AG04450 (cell line): ENCODE results near the gene CPN1. TPM values are rescaled to one million over a fixed set of nuclear protein-coding genes. Genes with fewer than 3 reads are reported as not detected.
"Not testable (repeated sequence)": the region's sequence is repeated elsewhere in the genome, so short reads cannot be mapped to it uniquely, and the experiment has no call there.

Experiments
- CTCF ChIA-PET: fragments of 300-600, 350-600 bp; formaldehyde crosslinking; extraction: SDS; loops from one replicate; lab custom pipeline; 2022; ENCODE audit warnings: antibody characterized with exemption, inconsistent platforms; lab: Charles Lee
- POLR2A ChIA-PET: fragments of 350-600 bp; formaldehyde crosslinking; extraction: SDS; loops from one replicate; lab custom pipeline; 2021; ENCODE audit warnings: antibody characterized with exemption, inconsistent platforms; lab: Yijun Ruan, JAX
- DNase-seq: peaks from one replicate; pipeline ENCODE4 v3.0.0-alpha.2; 2011; ENCODE audit warnings: low read depth, low spot score
- H3K27ac ChIP-seq: one replicate; pipeline ENCODE4 v1.5.1; 2012; ENCODE audit warnings: low read depth, low read length, control low read depth
- H3K27me3 ChIP-seq: one replicate; pipeline ENCODE4 v1.6.0; 2012; ENCODE audit warnings: low read length; ENCODE audit not compliant: control insufficient read depth, insufficient read depth
- H3K4me3 ChIP-seq: 2 replicates; pipeline ENCODE4 v1.5.1; 2011; ENCODE audit warnings: mild to moderate bottlenecking, low read depth, low read length, control low read depth
- H3K9me3 ChIP-seq: 2 replicates; pipeline ENCODE4 v1.5.1; 2012; ENCODE audit warnings: low read length; ENCODE audit not compliant: control insufficient read depth, insufficient read depth
- polyA plus RNA-seq: library from polyadenylated mRNA; depleted of rRNA; stranded (reverse); fragments of >200 nt; gene quantifications from 2 replicates; pipeline ENCODE4 v1.2.3, GENCODE V29; 2011
- TF ChIP-seq, protein P1 (sequence below): IDR thresholded peaks from 2 replicates; pipeline ENCODE4 v1.5.1; 2011; ENCODE audit warnings: low read depth, low read length, control low read depth, inconsistent platforms

The CPN1 gene
- polyA plus RNA-seq, 1 experiment, result not detected

DNA sequence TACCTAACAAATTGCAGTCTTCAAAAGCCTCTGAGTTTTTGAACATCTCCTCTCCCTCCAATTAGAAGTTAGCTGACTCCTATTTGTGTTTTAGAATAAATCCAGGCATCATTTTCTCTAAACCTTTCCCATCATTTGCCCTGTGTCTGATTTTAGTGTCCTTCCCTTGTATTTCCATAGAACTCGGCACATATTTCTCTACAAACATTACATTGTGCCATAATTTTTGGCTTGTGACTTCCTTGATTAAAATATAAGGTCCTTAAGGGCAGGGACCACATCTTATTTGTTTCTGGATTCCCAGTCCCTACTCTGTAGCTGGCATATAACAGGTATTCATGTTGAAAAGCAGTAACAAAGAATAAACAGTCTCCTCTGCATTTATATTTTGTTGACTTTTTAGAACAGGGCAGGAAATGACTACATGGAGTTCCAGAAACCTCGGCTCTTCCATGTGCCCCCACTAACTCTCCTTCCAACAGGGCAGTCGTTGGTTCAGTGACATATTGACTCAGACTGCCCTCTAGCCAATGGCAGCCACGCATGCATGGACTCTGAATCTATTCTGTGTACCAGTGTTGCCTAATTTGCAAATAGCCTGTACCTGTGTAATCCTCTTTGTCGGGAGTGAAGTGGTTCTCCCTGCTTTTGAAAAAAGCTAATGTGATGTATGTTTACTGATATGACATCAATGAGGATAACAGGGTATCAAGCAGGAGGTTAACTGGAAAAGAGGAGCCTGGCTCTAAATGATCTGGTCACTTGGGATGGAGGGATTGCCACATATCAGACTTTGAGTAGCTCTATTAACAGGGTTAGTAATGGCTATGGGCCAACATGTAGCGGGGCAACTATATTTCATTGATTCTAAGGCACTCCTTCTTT, 19.8 kb upstream of the CPN1 start:
- Histone ChIP-seq H3K27me3 (peaks cover 6% of the 10 kb centered on the region), H3K4me3 (no peak overlapping the region), H3K27ac (no peak overlapping the region), H3K9me3 (no peaks in the 10 kb centered on the region; the same call in 1 of the 2 replicates)
- CTCF ChIA-PET, result interaction anchor here (1.0 kb wide), 1 partner anchor 256 kb away, joined by 4 read pairs; no protein-coding TSS in a partner anchor
- POLR2A ChIA-PET, result interaction anchor here (0.6 kb wide), 1 partner anchor 49 kb away, joined by 4 read pairs; no protein-coding TSS in a partner anchor
- TF ChIP-seq, protein P1, sequence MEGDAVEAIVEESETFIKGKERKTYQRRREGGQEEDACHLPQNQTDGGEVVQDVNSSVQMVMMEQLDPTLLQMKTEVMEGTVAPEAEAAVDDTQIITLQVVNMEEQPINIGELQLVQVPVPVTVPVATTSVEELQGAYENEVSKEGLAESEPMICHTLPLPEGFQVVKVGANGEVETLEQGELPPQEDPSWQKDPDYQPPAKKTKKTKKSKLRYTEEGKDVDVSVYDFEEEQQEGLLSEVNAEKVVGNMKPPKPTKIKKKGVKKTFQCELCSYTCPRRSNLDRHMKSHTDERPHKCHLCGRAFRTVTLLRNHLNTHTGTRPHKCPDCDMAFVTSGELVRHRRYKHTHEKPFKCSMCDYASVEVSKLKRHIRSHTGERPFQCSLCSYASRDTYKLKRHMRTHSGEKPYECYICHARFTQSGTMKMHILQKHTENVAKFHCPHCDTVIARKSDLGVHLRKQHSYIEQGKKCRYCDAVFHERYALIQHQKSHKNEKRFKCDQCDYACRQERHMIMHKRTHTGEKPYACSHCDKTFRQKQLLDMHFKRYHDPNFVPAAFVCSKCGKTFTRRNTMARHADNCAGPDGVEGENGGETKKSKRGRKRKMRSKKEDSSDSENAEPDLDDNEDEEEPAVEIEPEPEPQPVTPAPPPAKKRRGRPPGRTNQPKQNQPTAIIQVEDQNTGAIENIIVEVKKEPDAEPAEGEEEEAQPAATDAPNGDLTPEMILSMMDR, result no peak
- DNase-seq, result no peak

DNA sequence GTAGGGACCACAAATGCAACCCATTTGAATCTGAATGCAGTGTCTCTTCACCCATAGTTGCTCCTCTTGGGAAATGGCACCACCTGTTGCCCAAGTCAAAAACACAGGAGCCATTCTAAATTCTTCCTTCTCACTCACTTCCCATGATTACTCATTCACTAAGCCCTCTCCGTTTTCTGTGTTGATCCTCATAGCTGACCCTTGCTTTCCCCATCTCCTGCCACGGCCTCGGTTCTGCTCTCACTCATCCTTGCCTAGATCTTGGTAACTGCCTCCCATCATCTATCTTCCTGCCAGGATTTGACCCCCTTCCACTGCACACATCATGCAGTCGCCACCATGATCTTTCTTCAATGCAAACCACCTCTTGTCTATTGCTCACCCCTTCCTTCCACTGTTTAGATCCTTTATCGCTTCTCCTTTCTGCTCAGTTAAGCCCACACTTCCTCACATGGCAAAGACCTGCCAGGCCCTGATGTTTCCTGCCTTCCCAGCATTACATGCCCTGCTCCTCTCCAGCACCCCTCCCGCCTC, 19.0 kb upstream of the CPN1 start:
- CTCF ChIA-PET, result no interaction called here
- Histone ChIP-seq H3K27ac (no peak overlapping the region), H3K9me3 (no peaks in the 10 kb centered on the region; the same call in 1 of the 2 replicates), H3K4me3 (no peak overlapping the region), H3K27me3 (peaks cover 6% of the 10 kb centered on the region)
- TF ChIP-seq, protein P1, result peak; percentile 26
- POLR2A ChIA-PET, result interaction anchor here (0.6 kb wide), 1 partner anchor 49 kb away, joined by 4 read pairs; no protein-coding TSS in a partner anchor
- peak; percentile 0 for DNase-seq

DNA sequence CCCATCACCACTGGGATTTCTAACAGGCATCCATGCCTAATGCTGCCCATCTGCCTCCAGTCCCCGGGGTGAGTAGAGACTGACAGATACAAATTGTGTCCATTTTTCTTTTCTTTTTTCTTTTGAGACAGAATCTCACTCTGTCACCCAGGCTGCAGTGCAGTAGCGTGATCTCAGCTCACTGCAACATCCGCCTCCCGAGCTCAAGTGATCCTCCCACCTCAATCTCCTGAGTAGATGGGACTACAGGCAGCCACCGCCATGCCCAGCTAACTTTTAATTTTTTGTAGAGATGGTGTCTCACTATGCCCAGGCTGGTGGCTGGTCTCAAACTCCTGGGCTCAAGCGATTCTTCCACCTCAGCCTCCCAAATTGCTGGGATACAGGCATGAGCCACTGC, 7.6 kb upstream of the CPN1 start:
- TF ChIP-seq, protein P1, result no peak
- ChIA-PET CTCF (no interaction called here), POLR2A (no interaction called here)
- DNase-seq, result no peak
- H3K27me3 ChIP-seq, result peaks cover 6% of the 10 kb centered on the region
- no peaks in the 10 kb centered on the region; the same call in 1 of the 2 replicates for H3K9me3 ChIP-seq
- H3K27ac ChIP-seq, result no peak overlapping the region
- H3K4me3 ChIP-seq, result no peak overlapping the region

DNA sequence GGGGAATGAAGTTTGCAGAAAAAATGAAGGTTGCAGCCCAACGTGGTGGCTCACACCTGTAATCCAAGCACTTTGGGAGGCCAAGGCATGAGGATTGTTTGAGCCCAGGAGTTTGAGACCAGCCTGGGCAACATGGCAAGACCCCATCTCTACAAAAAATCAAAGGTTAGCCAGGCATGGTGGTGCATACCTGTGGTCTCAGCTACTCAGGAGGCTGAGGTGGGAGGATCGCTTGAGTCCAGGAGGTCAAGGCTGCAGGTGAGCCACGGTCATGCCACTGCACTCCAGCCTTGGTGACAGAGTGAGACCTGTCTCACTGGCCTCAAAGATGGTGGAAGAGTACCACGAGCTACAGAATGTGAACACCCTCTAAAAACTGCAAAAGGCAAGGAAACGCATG, 5.0 kb upstream of the CPN1 start:
- CTCF ChIA-PET, result interaction anchor here (1.0 kb wide), 1 partner anchor 41 kb away, joined by 3 read pairs; no protein-coding TSS in a partner anchor
- DNase-seq, H3K27me3 ChIP-seq, H3K9me3 ChIP-seq, H3K4me3 ChIP-seq, POLR2A ChIA-PET, H3K27ac ChIP-seq: not testable (repeated sequence)

DNA sequence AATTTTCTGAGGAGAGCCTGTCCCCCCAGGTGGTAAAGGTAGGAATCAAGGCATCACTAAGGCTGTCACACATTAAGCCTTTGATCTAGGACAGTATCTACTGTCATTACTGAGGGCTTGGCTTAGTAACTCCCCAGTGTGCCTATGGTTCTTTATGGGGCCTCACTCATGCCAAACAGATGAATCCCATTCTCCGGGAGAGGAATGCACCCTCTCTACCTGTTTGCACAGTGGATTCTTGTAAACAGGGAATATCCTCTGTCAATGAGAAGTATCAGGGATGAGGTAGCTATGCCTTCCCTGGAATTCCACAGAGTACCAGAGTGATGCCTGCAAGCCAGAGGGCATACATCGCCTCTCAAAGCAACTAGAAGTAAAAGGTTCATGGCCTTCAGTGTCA, 3.9 kb upstream of the CPN1 start:
- peaks cover 15% of the 10 kb centered on the region for H3K27me3 ChIP-seq
- H3K4me3 ChIP-seq, result no peak overlapping the region
- TF ChIP-seq, protein P1, result no peak
- ChIA-PET CTCF (interaction anchor here (1.2 kb wide), 1 partner anchor 40 kb away, joined by 4 read pairs; no protein-coding TSS in a partner anchor), POLR2A (no interaction called here)
- no peak for DNase-seq
- no peaks in the 10 kb centered on the region for H3K9me3 ChIP-seq
- H3K27ac ChIP-seq, result no peak overlapping the region
